ENCODE measurements around the gene GCDH. TPM values are rescaled to one million over a fixed set of nuclear protein-coding genes. Genes with fewer than 3 reads are reported as not detected.
A peak's percentile ranks its signal among the peaks of the same experiment; 100 is the strongest.

Gene GCDH
- total and polyA plus RNA-seq, 2 donors (not counting 1 experiment from before 2014, with no cell fraction given), result 10.3 to 18.0 TPM

DNA sequence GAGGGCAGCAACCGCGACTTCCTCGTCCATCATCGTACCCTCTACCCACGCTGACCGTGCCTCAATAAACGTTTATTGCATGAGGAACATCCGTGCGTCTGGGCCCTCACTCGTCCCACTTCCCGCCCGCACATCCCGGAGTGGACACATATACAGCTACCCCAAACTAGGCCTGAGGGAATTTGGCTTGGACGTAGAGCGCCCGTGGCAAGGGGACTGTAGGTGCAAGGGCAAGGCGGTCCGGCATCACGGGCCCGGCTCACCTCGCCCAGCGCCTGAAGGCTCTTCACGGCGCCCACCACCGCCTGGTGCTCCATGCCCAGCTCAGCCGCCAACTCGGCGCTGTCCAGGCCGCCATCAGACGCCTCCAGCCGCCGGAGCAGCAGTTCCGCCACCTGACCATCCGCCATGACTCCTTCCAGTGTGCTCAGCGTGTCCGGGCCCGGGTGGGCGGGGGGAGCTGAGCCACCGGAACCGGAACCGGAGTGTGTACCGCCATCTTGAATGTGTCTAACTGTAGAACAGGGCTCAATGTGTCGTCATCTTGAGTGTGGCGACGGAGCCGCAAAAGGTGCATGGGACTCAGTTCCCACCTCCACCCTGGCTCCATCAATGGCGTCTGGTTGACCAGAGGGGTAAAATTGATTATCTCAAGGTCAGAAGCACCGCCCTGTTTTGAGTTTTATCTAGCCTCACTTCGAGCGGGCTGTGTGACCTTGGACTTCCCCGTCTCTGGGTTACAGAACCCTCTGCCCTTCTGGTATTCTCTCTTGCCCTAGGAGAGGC, 42.5 kb downstream of the GCDH start, which contains the start of gene FARSA:
Gene FARSA (minus strand): TSS at position 425 of the 786 bp plus-strand sequence. CDS start 15 bp downstream, at position 410.
- Histone ChIP-seq H3K27ac (ENCODE audit: insufficient read depth, low read length) (peak within 1 kb of the TSS; percentile 75), H3K4me2 (ENCODE audit: extremely low read depth, insufficient read depth, low read length) (peak within 1 kb of the TSS; percentile 97), H3K79me2 (ENCODE audit: control insufficient read depth, insufficient read depth, low read length) (peaks cover 20% of the 10 kb centered on the region), H3K4me3 (replicated peaks in 1 of 4; ENCODE audit: control extremely low read depth in 1 of 4, insufficient read depth in 1 of 4, low read depth in 3 of 4, low read length in 4 of 4) (peak within 1 kb of the TSS; percentile 71 to 96 (median 86)), H3K36me3 (ENCODE audit: control insufficient read depth, insufficient read depth, low read length) (peaks cover 12% of the 10 kb centered on the region), H3K27me3 (ENCODE audit: control insufficient read depth, insufficient read depth, low read length) (no peaks in the 10 kb centered on the region), H4K20me1 (ENCODE audit: control insufficient read depth, extremely low read depth, insufficient read depth, low read length) (no peaks in the 10 kb centered on the region), H2AFZ (ENCODE audit: low read length) (peak within 1 kb of the TSS; percentile 98), H3K4me1 (ENCODE audit: control insufficient read depth, extremely low read depth, insufficient read depth, low read length) (peaks cover 7% of the 10 kb centered on the region), H3K9me3 (ENCODE audit: control insufficient read depth, insufficient read depth, low read depth, low read length) (no peaks in the 10 kb centered on the region), H3K9ac (ENCODE audit: insufficient read depth, low read length) (peak within 1 kb of the TSS; percentile 90)
- DNase-seq (ENCODE audit: low read depth in 2 of 2), result peak; percentile 88 to 89
- TF ChIP-seq CTCF (conservative IDR thresholded peaks at IDR 0.05 in 1 of 2, IDR thresholded peaks at IDR 0.05 in 1 of 2; ENCODE audit: low read depth in 1 of 2, low read length in 2 of 2), result no peak

DNA sequence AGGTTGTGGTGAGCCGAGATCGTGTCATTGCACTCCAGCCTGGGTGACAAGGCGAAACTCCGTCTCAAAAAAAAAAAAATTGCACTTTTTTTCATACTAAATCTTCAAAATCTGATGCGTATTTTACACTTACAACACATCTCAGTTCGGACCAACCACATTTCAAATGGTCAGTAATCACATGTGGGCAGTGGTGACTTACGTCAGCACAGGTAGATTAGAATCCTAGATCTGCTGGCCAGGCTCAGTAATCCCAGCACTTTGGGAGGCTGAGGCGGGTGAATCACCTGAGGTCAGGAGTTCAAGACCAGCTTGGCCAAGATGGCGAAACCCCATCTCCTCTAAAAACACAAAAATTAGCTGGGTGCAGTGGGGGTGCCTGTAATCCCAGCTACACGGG, 44.1 kb downstream of the GCDH start:
- H3K4me1 ChIP-seq (ENCODE audit: control insufficient read depth, extremely low read depth, insufficient read depth, low read length), result peaks cover 9% of the 10 kb centered on the region
- no peak overlapping the region for H3K4me3 ChIP-seq (replicated peaks in 1 of 4; ENCODE audit: control extremely low read depth in 1 of 4, insufficient read depth in 1 of 4, low read depth in 3 of 4, low read length in 4 of 4)
- H3K27ac ChIP-seq (ENCODE audit: insufficient read depth, low read length), result no peak overlapping the region
- H4K20me1 ChIP-seq (ENCODE audit: control insufficient read depth, extremely low read depth, insufficient read depth, low read length), result no peaks in the 10 kb centered on the region
- H3K36me3 ChIP-seq (ENCODE audit: control insufficient read depth, insufficient read depth, low read length), result peaks cover 6% of the 10 kb centered on the region
- DNase-seq (ENCODE audit: low read depth in 2 of 2), result no peak
- no peaks in the 10 kb centered on the region for H3K27me3 ChIP-seq (ENCODE audit: control insufficient read depth, insufficient read depth, low read length)
- no peak overlapping the region for H3K9ac ChIP-seq (ENCODE audit: insufficient read depth, low read length)
- H2AFZ ChIP-seq (ENCODE audit: low read length), result no peak overlapping the region
- H3K9me3 ChIP-seq (ENCODE audit: control insufficient read depth, insufficient read depth, low read depth, low read length), result no peaks in the 10 kb centered on the region
- H3K4me2 ChIP-seq (ENCODE audit: extremely low read depth, insufficient read depth, low read length), result no peak overlapping the region
- peaks cover 36% of the 10 kb centered on the region for H3K79me2 ChIP-seq (ENCODE audit: control insufficient read depth, insufficient read depth, low read length)
- TF ChIP-seq CTCF (conservative IDR thresholded peaks at IDR 0.05 in 1 of 2, IDR thresholded peaks at IDR 0.05 in 1 of 2; ENCODE audit: low read depth in 1 of 2, low read length in 2 of 2), result no peak

- Histone ChIP-seq H4K20me1 (ENCODE audit: control insufficient read depth, extremely low read depth, insufficient read depth, low read length) (peaks cover 2% of the 10 kb centered on the region), H3K4me1 (ENCODE audit: control insufficient read depth, extremely low read depth, insufficient read depth, low read length) (peaks cover 18% of the 10 kb centered on the region), H3K36me3 (ENCODE audit: control insufficient read depth, insufficient read depth, low read length) (peaks cover 18% of the 10 kb centered on the region), H3K9ac (ENCODE audit: insufficient read depth, low read length) (no peak overlapping the region), H3K79me2 (ENCODE audit: control insufficient read depth, insufficient read depth, low read length) (peaks cover 48% of the 10 kb centered on the region), H3K9me3 (ENCODE audit: control insufficient read depth, insufficient read depth, low read depth, low read length) (no peaks in the 10 kb centered on the region), H3K27ac (ENCODE audit: insufficient read depth, low read length) (no peak overlapping the region), H3K27me3 (ENCODE audit: control insufficient read depth, insufficient read depth, low read length) (no peaks in the 10 kb centered on the region), H3K4me3 (replicated peaks in 1 of 4; ENCODE audit: control extremely low read depth in 1 of 4, insufficient read depth in 1 of 4, low read depth in 3 of 4, low read length in 4 of 4) (no peak overlapping the region), H2AFZ (ENCODE audit: low read length) (no peak overlapping the region), H3K4me2 (ENCODE audit: extremely low read depth, insufficient read depth, low read length) (no peak overlapping the region)
- no peak for DNase-seq (ENCODE audit: low read depth in 2 of 2)
- TF ChIP-seq EZH2 (IDR thresholded peaks at IDR 0.05; ENCODE audit: low read length, missing control alignments) (no peak), CTCF (conservative IDR thresholded peaks at IDR 0.05 in 1 of 2, IDR thresholded peaks at IDR 0.05 in 1 of 2; ENCODE audit: low read depth in 1 of 2, low read length in 2 of 2) (no peak)
Measured at GRCh38 chr19:12936582-12936981, 45.6 kb downstream of the GCDH start.
